IPS DF 19.7 (cell line): ENCODE data around the gene ARHGDIB.

Source experiments
- DNase-seq: peaks from one replicate; pipeline ENCODE4 v3.0.0-alpha.2; 2013; ENCODE audit warnings: low read depth, low spot score

The ARHGDIB gene

DNA sequence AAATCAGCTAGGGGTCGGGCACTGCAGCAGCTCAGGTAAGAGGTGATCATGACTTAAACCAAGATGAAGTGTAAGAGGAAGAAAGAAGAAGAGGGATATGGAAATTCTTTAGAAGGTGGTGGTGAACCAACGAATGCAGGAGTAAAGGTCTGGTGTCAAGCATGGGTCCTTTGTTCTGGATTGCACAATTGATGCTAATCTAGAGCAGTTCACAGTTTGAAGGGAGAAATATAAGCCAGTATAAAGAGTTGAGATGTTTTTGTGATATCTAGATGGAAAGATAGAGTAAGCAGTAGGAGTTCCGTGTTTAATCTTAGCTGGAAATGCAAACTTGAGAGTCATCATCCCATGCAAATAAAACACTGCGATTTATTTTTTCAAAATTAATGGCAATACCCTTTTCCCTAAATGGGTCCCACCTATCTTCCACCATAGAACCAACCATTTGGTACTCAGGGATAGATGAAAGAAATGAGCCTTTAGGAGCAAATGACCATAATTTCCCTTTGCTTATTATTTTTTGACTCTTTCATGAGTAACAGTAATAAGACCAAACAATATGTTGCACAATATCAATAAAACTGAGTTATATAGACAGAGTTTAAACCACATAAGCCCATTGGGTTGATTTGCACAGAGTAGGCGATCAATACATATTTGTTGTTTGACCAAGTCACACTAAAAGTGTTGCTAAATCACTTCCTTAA, 60.7 kb downstream of the ARHGDIB start:
- no peak for DNase-seq

DNA sequence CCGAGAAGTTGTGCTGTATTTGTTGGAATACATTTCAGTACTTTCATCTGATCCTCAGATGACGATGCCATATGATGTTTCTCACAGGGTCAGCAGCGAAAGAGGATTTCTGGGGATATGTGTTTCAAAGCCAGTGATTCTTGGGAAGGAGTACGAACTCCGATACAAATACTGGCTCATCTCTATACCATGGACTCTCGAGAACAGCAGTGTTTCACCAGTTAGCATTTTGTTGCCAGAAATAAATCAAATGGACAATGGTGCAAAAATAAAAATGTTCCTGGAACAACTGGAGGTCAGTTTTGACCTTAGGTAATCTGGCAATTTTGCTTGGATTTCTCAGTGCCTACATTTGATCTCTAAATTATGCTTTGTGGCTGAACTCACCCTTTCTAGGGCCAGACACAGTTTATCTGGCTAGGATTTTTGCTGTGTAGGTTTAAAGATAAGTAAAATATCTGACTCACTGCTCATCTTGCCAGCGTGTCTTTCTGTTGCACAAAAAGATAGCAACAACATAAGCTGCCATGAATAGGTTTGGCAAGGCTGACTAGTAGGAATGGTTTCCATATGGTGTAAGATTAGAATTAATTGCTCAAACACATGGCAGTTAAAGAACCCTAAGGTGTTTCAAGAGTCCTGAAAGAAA, 64.8 kb downstream of the ARHGDIB start:
- DNase-seq, result no peak

DNA sequence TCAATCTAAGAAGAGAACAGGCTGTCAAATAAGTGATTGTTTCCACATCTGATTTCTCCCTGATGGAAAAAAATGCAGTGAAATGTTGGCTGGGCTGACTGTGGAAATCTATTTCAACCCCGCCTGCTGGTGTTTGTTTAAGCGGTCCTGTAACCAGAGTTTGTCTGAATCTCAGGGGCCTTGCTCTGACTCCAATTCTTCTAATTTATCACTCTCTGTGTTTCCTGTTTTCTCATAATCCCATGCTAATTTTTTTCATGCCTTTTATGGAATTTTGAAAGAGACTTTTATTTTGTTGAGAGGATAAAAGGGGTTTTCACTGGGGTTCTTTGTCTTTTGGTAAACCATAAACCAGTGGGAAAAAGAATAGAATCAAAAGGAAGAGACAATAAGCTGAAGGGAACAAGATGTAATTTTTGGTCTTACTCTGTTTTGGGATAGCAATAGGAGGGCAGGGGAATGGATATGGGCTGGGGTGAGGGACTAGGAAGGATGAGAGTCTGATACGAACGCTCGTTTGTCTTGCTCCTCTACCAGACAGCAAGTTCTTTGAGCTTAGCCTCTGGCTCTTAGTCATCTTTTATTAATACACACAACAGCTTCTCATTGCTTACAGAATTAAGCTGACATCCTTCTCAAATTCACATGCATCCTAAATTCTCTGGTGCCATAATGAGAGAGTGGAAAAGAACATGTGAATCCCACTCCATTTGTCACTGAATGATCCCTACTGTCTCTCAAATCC, 67.7 kb downstream of the ARHGDIB start:
- DNase-seq, result no peak

DNA sequence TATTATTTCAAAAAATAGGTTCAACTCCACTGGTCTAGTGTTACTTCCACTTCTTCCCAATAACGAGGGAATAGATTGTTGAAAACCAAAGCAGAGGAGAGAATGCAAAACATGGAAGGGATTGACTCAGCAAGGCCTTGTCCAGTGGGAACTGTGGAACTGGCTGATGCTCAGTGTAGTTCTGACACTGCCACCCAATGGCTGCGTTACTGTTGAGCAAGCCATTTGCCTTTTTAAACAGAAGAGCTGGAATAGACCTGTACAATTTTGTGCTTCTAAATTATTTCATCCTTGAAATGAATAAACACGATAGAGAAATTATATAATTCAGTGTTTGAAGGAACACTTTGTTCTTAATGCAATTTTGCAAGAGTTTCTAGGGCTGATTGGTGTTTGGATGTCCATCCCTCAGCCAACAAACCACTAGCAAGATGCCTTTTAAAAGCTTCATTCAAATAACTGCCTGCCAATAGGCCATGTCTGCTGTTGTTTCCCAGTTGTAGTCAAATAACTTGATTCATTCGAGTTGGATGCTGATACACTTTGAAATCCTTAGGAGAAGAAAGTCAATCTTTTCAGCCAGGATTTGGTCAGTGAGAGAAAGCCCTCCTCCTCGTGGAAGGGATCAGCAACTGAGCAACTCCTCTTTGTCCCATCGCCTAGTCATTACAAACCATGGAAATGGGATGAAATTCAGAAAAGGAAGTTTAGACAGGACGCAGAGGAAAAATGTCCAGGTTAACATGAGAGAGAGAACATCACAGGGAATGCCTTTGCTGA, 68.5 kb downstream of the ARHGDIB start:
- DNase-seq, result no peak
